AG09309 (cell line): Measurements from ENCODE around the gene GYG2.
"Not testable (repeated sequence)": the region's sequence is repeated elsewhere in the genome, so short reads cannot be mapped to it uniquely, and the experiment has no call there.

Source experiments
- DNase-seq: peaks from one replicate; pipeline ENCODE4 v3.0.0-alpha.2; 2010; ENCODE audit warnings: low read depth
- H3K4me3 ChIP-seq: 2 replicates; pipeline ENCODE4 v1.5.1; 2011; ENCODE audit warnings: mild to moderate bottlenecking, low read depth, low read length, moderate library complexity; ENCODE audit not compliant: control insufficient read depth
- CTCF ChIP-seq: IDR thresholded peaks from 2 replicates; pipeline ENCODE4 v1.5.1; 2011; ENCODE audit warnings: mild to moderate bottlenecking, low read depth, low read length, inconsistent platforms; ENCODE audit not compliant: insufficient read depth, control insufficient read depth; ENCODE audit errors: missing control alignments

Gene GYG2

GRCh38 chrX:2878563-2878962 is 49.8 kb downstream of the GYG2 start:
- TF ChIP-seq CTCF, result no peak
- no peak for DNase-seq
- no peak overlapping the region for H3K4me3 ChIP-seq

GRCh38 chrX:2879670-2880069 is 50.9 kb downstream of the GYG2 start:
- no peak for TF ChIP-seq CTCF
- H3K4me3 ChIP-seq, result no peak overlapping the region
- DNase-seq, result no peak

GRCh38 chrX:2883770-2884169 is 55.0 kb downstream of the GYG2 start:
- no peak for DNase-seq
- no peak for TF ChIP-seq CTCF
- no peak overlapping the region for H3K4me3 ChIP-seq

- DNase-seq, result no peak
- H3K4me3 ChIP-seq, result no peak overlapping the region
- TF ChIP-seq CTCF, result no peak
Observed at GRCh38 chrX:2888309-2888708, 59.6 kb downstream of the GYG2 start.

- H3K4me3 ChIP-seq, result peak overlapping the region; percentile 34
- no peak for TF ChIP-seq CTCF
- no peak for DNase-seq
Observed at GRCh38 chrX:2889045-2889605, 60.4 kb downstream of the GYG2 start.

- peak overlapping the region; percentile 34 for H3K4me3 ChIP-seq
- peak; percentile 29 for TF ChIP-seq CTCF
- not testable (repeated sequence) for DNase-seq
Observed at GRCh38 chrX:2889706-2890490, 61.2 kb downstream of the GYG2 start.

- DNase-seq, H3K4me3 ChIP-seq: not testable (repeated sequence)
Observed at GRCh38 chrX:2890536-2891460, 62.1 kb downstream of the GYG2 start.
